ENCODE results near the gene KAT2B.

DNA sequence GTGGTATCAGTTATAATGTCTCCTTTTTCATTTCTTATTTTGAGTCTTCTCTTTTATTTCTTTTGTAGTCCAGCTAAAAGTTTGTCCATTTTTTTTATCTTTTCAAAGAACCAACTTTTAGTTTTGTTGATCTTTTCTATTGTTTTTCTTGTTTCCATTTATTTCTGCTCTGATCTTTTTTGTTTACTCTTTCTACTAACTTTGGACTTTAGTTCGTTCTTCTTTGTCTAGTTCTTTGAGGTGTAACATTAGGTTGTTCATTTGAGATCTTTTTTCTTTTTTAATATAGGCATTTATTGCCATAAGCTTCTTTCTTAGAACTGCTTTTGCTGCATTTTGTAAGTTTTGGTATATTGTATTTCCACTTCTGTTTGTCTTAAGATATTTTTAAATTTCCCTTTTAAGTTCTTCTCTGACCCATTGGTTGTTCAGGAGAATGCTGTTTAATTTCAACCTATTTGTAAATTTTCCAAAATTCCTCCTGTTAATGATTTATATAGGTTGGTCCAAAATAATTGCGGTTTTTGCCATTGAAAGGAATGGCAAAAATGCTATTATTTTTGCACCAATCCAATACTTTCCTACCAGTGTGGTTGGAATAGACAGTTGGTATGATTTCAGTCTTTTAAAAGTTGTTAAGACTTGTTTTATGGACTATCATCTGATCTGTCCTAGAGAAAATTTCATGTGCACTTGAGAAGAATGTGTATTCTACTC is 51.2 kb downstream of the KAT2B start:
- TF ChIP-seq, protein P1, sequence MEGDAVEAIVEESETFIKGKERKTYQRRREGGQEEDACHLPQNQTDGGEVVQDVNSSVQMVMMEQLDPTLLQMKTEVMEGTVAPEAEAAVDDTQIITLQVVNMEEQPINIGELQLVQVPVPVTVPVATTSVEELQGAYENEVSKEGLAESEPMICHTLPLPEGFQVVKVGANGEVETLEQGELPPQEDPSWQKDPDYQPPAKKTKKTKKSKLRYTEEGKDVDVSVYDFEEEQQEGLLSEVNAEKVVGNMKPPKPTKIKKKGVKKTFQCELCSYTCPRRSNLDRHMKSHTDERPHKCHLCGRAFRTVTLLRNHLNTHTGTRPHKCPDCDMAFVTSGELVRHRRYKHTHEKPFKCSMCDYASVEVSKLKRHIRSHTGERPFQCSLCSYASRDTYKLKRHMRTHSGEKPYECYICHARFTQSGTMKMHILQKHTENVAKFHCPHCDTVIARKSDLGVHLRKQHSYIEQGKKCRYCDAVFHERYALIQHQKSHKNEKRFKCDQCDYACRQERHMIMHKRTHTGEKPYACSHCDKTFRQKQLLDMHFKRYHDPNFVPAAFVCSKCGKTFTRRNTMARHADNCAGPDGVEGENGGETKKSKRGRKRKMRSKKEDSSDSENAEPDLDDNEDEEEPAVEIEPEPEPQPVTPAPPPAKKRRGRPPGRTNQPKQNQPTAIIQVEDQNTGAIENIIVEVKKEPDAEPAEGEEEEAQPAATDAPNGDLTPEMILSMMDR (conservative IDR thresholded peaks at IDR 0.05 in 1 of 2, IDR thresholded peaks at IDR 0.05 in 1 of 2; ENCODE audit: extremely low read depth in 1 of 2, insufficient read depth in 1 of 2, low read depth in 1 of 2, low read length in 2 of 2): no peak
- no peak for TF ChIP-seq EZH2 (IDR thresholded peaks at IDR 0.05; ENCODE audit: borderline replicate concordance, low read length)

Measured in mammary epithelial cell (primary cell).